HepG2 (cell line): ENCODE data around the gene PDILT. TPM values are rescaled to one million over a fixed set of nuclear protein-coding genes. Genes with fewer than 3 reads are reported as not detected.

Experiments
- GATAD1 ChIP-seq: IDR thresholded peaks from 2 replicates; pipeline ENCODE4 v1.6.1; 2016; ENCODE audit warnings: missing genetic modification reagents, missing compliant biosample characterization
- GLI4 ChIP-seq: sonication (generic); formaldehyde crosslinking; IDR thresholded peaks from 2 replicates; pipeline ENCODE4 v1.5.1; 2020; ENCODE audit warnings: missing genetic modification reagents, mild to moderate bottlenecking, moderate library complexity, borderline replicate concordance
- HOXD1 ChIP-seq: sonication (generic); formaldehyde crosslinking; IDR thresholded peaks from 2 replicates; pipeline ENCODE4 v1.5.0; 2020; ENCODE audit warnings: missing genetic modification reagents
- KLF11 ChIP-seq: IDR thresholded peaks from 2 replicates; pipeline ENCODE4 v1.6.1; 2016; ENCODE audit warnings: missing compliant biosample characterization
- MAFK ChIP-seq, 2 experiments: IDR thresholded peaks in 1 of 2; conservative IDR thresholded peaks in 1 of 2; 2 replicates each; pipeline ENCODE4 v1.6.1; 2011; ENCODE audit warnings: improper control_type of control experiment in 2 of 2, low read length in 2 of 2
- MED1 ChIP-seq: sonication (generic); formaldehyde crosslinking; IDR thresholded peaks from 2 replicates; pipeline ENCODE4 v1.4.0; 2020; ENCODE audit warnings: missing genetic modification reagents
- MIER2 ChIP-seq: IDR thresholded peaks from 2 replicates; pipeline ENCODE4 v1.6.1; 2016; ENCODE audit warnings: missing biosample characterization, missing genetic modification reagents
- NFYC ChIP-seq: IDR thresholded peaks from 2 replicates; pipeline ENCODE4 v1.6.1; 2016; ENCODE audit warnings: missing genetic modification reagents, missing compliant biosample characterization
- PCBP1 ChIP-seq: fragments of 200-400 bp; formaldehyde crosslinking; IDR thresholded peaks from 2 replicates; pipeline ENCODE4 v1.6.1; 2017; ENCODE audit warnings: mild to moderate bottlenecking, low read depth, low read length, borderline replicate concordance
- PRMT3 ChIP-seq: sonication (generic); formaldehyde crosslinking; IDR thresholded peaks from 2 replicates; pipeline ENCODE4 v1.8.1; 2022; ENCODE audit warnings: low read depth, mild to moderate bottlenecking, moderate library complexity, missing genetic modification reagents, borderline replicate concordance
- SP2 ChIP-seq: sonication (generic); formaldehyde crosslinking; IDR thresholded peaks from 2 replicates; pipeline ENCODE4 v1.5.1; 2020; ENCODE audit warnings: mild to moderate bottlenecking, missing genetic modification reagents
- ZFP36L2 ChIP-seq: sonication (generic); formaldehyde crosslinking; IDR thresholded peaks from 2 replicates; pipeline ENCODE4 v1.4.0; 2020; ENCODE audit warnings: missing genetic modification reagents
- ZKSCAN5 ChIP-seq: sonication (generic); formaldehyde crosslinking; IDR thresholded peaks from 2 replicates; pipeline ENCODE4 v1.5.1; 2020; ENCODE audit warnings: mild to moderate bottlenecking, missing genetic modification reagents
- ZNF205 ChIP-seq: IDR thresholded peaks from 2 replicates; pipeline ENCODE4 v1.6.1; 2018; ENCODE audit warnings: missing biosample characterization, missing genetic modification reagents
- ZNF30 ChIP-seq: sonication (generic); formaldehyde crosslinking; IDR thresholded peaks from 2 replicates; pipeline ENCODE4 v1.5.0; 2020; ENCODE audit warnings: mild to moderate bottlenecking, missing genetic modification reagents
- ZNF335 ChIP-seq: sonication (generic); formaldehyde crosslinking; IDR thresholded peaks from 2 replicates; pipeline ENCODE4 v1.4.0; 2020; ENCODE audit warnings: missing genetic modification reagents
- ZNF552 ChIP-seq: sonication (generic); formaldehyde crosslinking; IDR thresholded peaks from 2 replicates; pipeline ENCODE4 v1.9.0; 2022; ENCODE audit warnings: missing genetic modification reagents, mild to moderate bottlenecking, borderline replicate concordance
- polyA plus RNA-seq, 8 experiments: library from polyadenylated mRNA; depleted of rRNA in 3 of 8; stranded (reverse) in 7 of 8; unstranded in 1 of 8; fragments of >200 nt; fragmentation: Illumina TruSeq in 4 of 8; extraction: Trizol in 4 of 8; gene quantifications; 2 replicates each; pipeline versions ENCODE4 v1.2.1 to v1.2.3, GENCODE V29; 2011 to 2016; ENCODE audit warnings: low read depth in 4 of 8, missing spikeins in 1 of 8, mixed read lengths in 1 of 8; ENCODE audit not compliant: insufficient read depth in 1 of 8
- total RNA-seq, 5 experiments: library from RNA; depleted of rRNA; stranded (reverse); fragments of >200 nt; fragmentation: Illumina TruSeq; extraction: Trizol; gene quantifications; 2 replicates each; pipeline ENCODE4 v1.2.3, GENCODE V29; 2016; ENCODE audit warnings: low read depth in 1 of 5
- TF ChIP-seq, protein P1 (sequence below): sonication (generic); formaldehyde crosslinking; IDR thresholded peaks from 2 replicates; pipeline ENCODE4 v1.4.0; 2020; ENCODE audit warnings: missing genetic modification reagents
- TF ChIP-seq, protein P2 (sequence below): sonication (generic); formaldehyde crosslinking; IDR thresholded peaks from 2 replicates; pipeline ENCODE4 v1.5.1; 2020; ENCODE audit warnings: mild to moderate bottlenecking, missing genetic modification reagents, moderate library complexity
- TF ChIP-seq, protein P3 (sequence below): sonication (generic); formaldehyde crosslinking; IDR thresholded peaks from 2 replicates; pipeline ENCODE4 v1.4.0; 2020; ENCODE audit warnings: missing genetic modification reagents, borderline replicate concordance
- TF ChIP-seq, protein P4 (sequence below): sonication (generic); formaldehyde crosslinking; IDR thresholded peaks from 2 replicates; pipeline ENCODE4 v1.4.0; 2020; ENCODE audit warnings: low read depth, mild to moderate bottlenecking, missing genetic modification reagents
- TF ChIP-seq, protein P5 (sequence below): sonication (generic); formaldehyde crosslinking; IDR thresholded peaks from 2 replicates; pipeline ENCODE4 v1.8.0; 2022; ENCODE audit warnings: missing genetic modification reagents, mild to moderate bottlenecking, inconsistent platforms, borderline replicate concordance

The PDILT gene
- total and polyA plus RNA-seq, 2 of the 13 experiments (the other 11 are each of a cell fraction or from before 2014, with no cell fraction given): not detected

DNA sequence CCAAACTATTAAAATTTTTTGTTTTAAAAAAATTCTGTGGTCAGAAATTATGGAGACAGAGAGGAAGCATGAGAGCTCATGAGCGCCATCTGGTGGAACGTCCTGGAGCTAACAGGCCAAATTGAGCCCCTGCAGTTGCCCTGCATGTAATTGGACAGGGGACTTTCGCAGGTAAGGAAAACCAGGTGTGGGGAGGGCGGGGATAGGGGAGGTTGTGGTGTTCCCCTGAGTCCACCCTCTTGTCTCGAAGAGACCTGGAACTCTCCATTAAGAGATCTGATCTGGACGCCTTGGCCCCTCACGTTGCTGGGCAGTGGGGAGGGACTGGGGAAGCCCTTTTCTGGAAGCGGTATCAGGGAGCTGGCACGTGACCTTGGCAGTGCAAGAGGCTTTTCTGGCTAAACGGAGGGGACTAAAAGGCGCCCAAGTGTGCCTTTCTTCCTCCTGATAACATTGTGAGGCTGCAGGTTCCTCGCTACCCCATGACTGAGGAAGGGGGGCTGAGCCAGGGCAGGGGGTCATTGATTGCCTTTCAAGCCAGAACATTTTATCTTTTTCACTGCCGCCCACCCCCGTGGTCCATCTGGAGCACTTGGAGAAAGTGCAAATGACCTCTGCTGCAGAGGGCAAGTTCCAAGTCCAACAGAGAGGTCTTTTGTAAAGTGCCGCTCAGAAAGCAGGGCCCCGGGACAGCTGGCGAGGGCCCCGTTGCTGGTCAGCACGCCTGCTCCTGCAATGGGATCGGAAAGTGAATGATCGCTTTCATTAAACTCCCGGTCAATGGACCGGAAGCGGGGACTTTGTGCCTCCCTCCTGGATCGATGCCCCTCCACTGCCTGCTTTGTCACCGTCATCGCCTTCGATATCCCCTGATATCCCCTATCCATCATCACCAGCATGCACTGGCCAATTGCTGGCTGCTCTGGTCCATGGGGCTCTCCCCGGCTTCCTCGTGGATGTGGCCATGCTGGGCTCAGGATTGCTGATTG lies 18.4 kb downstream of the PDILT start (continued):
- no peak for TF ChIP-seq MIER2 (CRISPR knock-in tag)
- TF ChIP-seq PCBP1: no peak
- TF ChIP-seq ZNF205: no peak
- TF ChIP-seq ZFP36L2 (CRISPR knock-in tag): no peak
- no peak; the same call in 1 of the 2 replicates for TF ChIP-seq HOXD1
- no peak for TF ChIP-seq ZNF335 (CRISPR knock-in tag)
- no peak for TF ChIP-seq GATAD1 (CRISPR knock-in tag)
- no peak for TF ChIP-seq NFYC (CRISPR knock-in tag)
- TF ChIP-seq KLF11 (CRISPR knock-in tag): no peak
- TF ChIP-seq, protein P1, sequence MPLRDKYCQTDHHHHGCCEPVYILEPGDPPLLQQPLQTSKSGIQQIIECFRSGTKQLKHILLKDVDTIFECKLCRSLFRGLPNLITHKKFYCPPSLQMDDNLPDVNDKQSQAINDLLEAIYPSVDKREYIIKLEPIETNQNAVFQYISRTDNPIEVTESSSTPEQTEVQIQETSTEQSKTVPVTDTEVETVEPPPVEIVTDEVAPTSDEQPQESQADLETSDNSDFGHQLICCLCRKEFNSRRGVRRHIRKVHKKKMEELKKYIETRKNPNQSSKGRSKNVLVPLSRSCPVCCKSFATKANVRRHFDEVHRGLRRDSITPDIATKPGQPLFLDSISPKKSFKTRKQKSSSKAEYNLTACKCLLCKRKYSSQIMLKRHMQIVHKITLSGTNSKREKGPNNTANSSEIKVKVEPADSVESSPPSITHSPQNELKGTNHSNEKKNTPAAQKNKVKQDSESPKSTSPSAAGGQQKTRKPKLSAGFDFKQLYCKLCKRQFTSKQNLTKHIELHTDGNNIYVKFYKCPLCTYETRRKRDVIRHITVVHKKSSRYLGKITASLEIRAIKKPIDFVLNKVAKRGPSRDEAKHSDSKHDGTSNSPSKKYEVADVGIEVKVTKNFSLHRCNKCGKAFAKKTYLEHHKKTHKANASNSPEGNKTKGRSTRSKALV: no peak
- TF ChIP-seq ZKSCAN5 (CRISPR knock-in tag): no peak
- TF ChIP-seq, protein P2, sequence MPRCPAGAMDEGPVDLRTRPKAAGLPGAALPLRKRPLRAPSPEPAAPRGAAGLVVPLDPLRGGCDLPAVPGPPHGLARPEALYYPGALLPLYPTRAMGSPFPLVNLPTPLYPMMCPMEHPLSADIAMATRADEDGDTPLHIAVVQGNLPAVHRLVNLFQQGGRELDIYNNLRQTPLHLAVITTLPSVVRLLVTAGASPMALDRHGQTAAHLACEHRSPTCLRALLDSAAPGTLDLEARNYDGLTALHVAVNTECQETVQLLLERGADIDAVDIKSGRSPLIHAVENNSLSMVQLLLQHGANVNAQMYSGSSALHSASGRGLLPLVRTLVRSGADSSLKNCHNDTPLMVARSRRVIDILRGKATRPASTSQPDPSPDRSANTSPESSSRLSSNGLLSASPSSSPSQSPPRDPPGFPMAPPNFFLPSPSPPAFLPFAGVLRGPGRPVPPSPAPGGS: no peak; the same call in 1 of the 2 replicates
- TF ChIP-seq MED1 (CRISPR knock-in tag): peak; percentile 50
- no peak; the same call in 1 of the 2 replicates for TF ChIP-seq SP2 (CRISPR knock-in tag)
- TF ChIP-seq, protein P3, sequence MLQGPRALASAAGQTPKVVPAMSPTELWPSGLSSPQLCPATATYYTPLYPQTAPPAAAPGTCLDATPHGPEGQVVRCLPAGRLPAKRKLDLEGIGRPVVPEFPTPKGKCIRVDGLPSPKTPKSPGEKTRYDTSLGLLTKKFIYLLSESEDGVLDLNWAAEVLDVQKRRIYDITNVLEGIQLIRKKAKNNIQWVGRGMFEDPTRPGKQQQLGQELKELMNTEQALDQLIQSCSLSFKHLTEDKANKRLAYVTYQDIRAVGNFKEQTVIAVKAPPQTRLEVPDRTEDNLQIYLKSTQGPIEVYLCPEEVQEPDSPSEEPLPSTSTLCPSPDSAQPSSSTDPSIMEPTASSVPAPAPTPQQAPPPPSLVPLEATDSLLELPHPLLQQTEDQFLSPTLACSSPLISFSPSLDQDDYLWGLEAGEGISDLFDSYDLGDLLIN: 0 out of 2 replicates have a peak, but pooled peaks have one; percentile 25
- TF ChIP-seq GLI4 (CRISPR knock-in tag): no peak; the same call in 1 of the 2 replicates
- no peak for TF ChIP-seq MAFK (conservative IDR thresholded peaks at IDR 0.05 in 1 of 2, IDR thresholded peaks at IDR 0.05 in 1 of 2; ENCODE audit: low read length in 2 of 2)
- TF ChIP-seq, protein P4, sequence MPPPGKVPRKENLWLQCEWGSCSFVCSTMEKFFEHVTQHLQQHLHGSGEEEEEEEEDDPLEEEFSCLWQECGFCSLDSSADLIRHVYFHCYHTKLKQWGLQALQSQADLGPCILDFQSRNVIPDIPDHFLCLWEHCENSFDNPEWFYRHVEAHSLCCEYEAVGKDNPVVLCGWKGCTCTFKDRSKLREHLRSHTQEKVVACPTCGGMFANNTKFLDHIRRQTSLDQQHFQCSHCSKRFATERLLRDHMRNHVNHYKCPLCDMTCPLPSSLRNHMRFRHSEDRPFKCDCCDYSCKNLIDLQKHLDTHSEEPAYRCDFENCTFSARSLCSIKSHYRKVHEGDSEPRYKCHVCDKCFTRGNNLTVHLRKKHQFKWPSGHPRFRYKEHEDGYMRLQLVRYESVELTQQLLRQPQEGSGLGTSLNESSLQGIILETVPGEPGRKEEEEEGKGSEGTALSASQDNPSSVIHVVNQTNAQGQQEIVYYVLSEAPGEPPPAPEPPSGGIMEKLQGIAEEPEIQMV (CRISPR knock-in tag): no peak
- TF ChIP-seq PRMT3: no peak
- no peak for TF ChIP-seq ZNF552 (CRISPR knock-in tag)
- TF ChIP-seq, protein P5, sequence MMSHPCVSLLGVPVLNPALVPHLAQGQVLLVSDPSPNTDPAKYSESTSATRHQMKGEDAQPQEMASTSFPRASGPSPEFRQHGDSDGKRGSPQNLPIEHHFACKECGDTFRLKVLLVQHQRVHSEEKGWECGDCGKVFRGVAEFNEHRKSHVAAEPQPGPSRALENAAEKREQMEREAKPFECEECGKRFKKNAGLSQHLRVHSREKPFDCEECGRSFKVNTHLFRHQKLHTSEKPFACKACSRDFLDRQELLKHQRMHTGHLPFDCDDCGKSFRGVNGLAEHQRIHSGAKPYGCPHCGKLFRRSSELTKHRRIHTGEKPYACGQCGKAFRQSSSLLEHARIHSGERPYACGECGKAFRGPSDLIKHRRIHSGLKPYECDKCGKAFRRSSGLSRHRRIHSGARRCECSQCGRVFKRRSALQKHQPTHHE (CRISPR knock-in tag): peak; percentile 39; the same call in 1 of the 2 replicates
- no peak for TF ChIP-seq ZNF30
